Small intestine (tissue), 7 donors: ENCODE data around the gene GLDN. TPM values are rescaled to one million over a fixed set of nuclear protein-coding genes. Genes with fewer than 3 reads are reported as not detected.

Experiments
- DNase-seq, 2 donors: peaks; one replicate each; pipeline versions ENCODE4 v3.0.0 to v3.0.0-alpha.2; 2013
- FAIRE-seq: peaks from 2 replicates; lab custom pipeline; 2012; peaks lifted over from hg19 to GRCh38; lab: Jason Lieb, UNC
- H3K27ac ChIP-seq, 3 donors: one replicate each; pipeline ENCODE4 v1.5.1; 2013; ENCODE audit warnings: low read length in 2 of 3, mild to moderate bottlenecking in 2 of 3, control low read depth in 1 of 3, inconsistent platforms in 1 of 3, low read depth in 1 of 3, moderate library complexity in 1 of 3
- H3K27me3 ChIP-seq, 3 donors: one replicate each; pipeline ENCODE4 v1.6.1; 2013; ENCODE audit warnings: low read length in 3 of 3, inconsistent platforms in 1 of 3; ENCODE audit not compliant: control insufficient read depth in 3 of 3, insufficient read depth in 3 of 3
- H3K36me3 ChIP-seq, 3 donors: one replicate each; pipeline ENCODE4 v1.6.1; 2013; ENCODE audit warnings: low read length in 3 of 3, inconsistent platforms in 1 of 3, low read depth in 1 of 3, mild to moderate bottlenecking in 1 of 3, moderate library complexity in 1 of 3; ENCODE audit not compliant: control insufficient read depth in 3 of 3, insufficient read depth in 2 of 3
- H3K4me1 ChIP-seq, 3 donors: one replicate each; pipeline ENCODE4 v1.6.1; 2013; ENCODE audit warnings: low read length in 2 of 3, inconsistent platforms in 1 of 3, low read depth in 1 of 3, mild to moderate bottlenecking in 1 of 3, moderate library complexity in 1 of 3; ENCODE audit not compliant: control insufficient read depth in 3 of 3, insufficient read depth in 2 of 3
- H3K4me3 ChIP-seq, 3 donors: one replicate each; pipeline ENCODE4 v1.5.1; 2013; ENCODE audit warnings: low read length in 3 of 3, control low read depth in 1 of 3, inconsistent platforms in 1 of 3, low read depth in 1 of 3, mild to moderate bottlenecking in 1 of 3, moderate library complexity in 1 of 3
- H3K9me3 ChIP-seq, 2 donors: one replicate each; pipeline ENCODE4 v1.6.1; 2013; ENCODE audit warnings: low read depth in 1 of 2, low read length in 1 of 2; ENCODE audit not compliant: control insufficient read depth in 2 of 2, insufficient read depth in 1 of 2
- WGBS, 3 donors: extraction: QIAGEN DNeasy Blood & Tissue Kit; methylation state at CpG; one replicate each; pipeline ENCODE4 v1.1.7; 2013; 5-methylcytosine and 5-hydroxymethylcytosine counted together
- polyA plus RNA-seq, 4 donors: library from polyadenylated mRNA; stranded (reverse) in 3 of 4; unstranded in 1 of 4; fragments of 200-250 nt in 3 of 4; fragments of 120-200 nt in 1 of 4; gene quantifications; one replicate each; pipeline versions ENCODE4 v1.2.1 to v1.2.3, GENCODE V29; 2013
- donor health status: healthy with polysubstance abuse.
- donor health status: control.
- donor health status: control.
- donor health status: Bipolar disorder and iron deficiency.
- donor health status: healthy.

Gene GLDN
- polyA plus RNA-seq, 4 donors, result 0.43 to 0.87 (median 0.81) TPM; not detected in 1

- FAIRE-seq, result no peak
Measured at GRCh38 chr15:51356147-51356546, 14.7 kb downstream of the GLDN start.

DNA sequence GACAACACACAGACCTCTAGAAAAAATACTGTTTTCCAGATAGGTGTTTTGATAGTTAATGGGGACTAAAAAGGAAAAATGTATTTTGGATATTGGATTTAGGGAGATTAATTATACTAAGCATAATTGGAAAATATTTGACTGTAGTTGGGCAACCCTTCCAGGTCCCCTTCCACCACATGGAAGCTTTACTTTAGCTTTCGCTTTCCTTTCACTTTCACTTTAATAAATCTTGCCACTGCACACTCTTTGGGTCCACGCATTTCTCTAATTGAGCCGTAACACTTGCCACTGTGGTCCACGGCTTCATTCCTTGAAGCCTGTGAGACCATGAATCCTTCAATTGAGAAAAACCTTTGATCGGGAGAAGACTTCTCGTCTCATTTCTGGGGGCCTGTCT is 15.5 kb downstream of the GLDN start:
- FAIRE-seq, result no peak

More at GRCh38 chr15:51356147-51356546, 14.7 kb downstream of the GLDN start:
- WGBS, 3 donors, result 84 to 99% (median 98%) methylated on average over 5 of the region's 5 CpGs
- Histone ChIP-seq H3K9me3 (no peaks in the 10 kb centered on the region), H3K4me1 (no peaks in the 10 kb centered on the region), H3K4me3 (no peak overlapping the region), H3K27me3 (no peaks in the 10 kb centered on the region), H3K27ac (no peak overlapping the region), H3K36me3 (no peaks in the 10 kb centered on the region)
- no peak for DNase-seq

DNA sequence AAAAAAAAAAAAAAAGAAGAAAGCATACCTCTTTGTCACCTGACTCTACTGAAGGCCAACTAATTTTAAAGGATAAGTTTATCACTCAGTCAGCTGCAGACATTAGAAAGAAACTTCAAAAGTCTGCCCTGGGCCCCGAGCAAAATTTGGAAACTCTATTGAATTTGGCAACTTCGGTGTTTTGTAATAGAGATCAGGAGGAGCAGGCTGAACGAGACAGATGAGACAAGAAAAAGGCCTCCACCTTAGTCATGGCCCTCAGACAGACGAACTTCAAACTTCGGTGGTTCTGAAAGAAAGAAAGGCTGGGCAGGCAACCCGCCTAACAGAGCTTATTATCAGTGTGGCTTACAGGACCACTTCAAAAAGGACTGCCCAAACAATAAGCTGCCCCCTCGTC is 18.5 kb downstream of the GLDN start:
- no peaks in the 10 kb centered on the region for H3K36me3 ChIP-seq
- FAIRE-seq, result no peak
- H3K4me1 ChIP-seq, result no peaks in the 10 kb centered on the region
- no peak for DNase-seq
- no peaks in the 10 kb centered on the region for H3K27me3 ChIP-seq
- WGBS, 3 donors, result 75 to 87% (median 77%) methylated on average over 7 of the region's 7 CpGs
- H3K9me3 ChIP-seq, result no peaks in the 10 kb centered on the region
- H3K4me3 ChIP-seq, result no peak overlapping the region
- no peak overlapping the region for H3K27ac ChIP-seq

More for the DNA sequence above, 15.5 kb downstream of the GLDN start:
- Histone ChIP-seq H3K27ac (no peak overlapping the region), H3K4me1 (no peaks in the 10 kb centered on the region), H3K27me3 (no peaks in the 10 kb centered on the region), H3K4me3 (no peak overlapping the region), H3K9me3 (no peaks in the 10 kb centered on the region), H3K36me3 (no peaks in the 10 kb centered on the region)
- peak in 1 of 2 donors; percentile 8 for DNase-seq
- WGBS, 3 donors, result 85 to 91% (median 87%) methylated on average over 6 of the region's 6 CpGs

- no peaks in the 10 kb centered on the region for H3K9me3 ChIP-seq
- FAIRE-seq, result no peak
- H3K4me1 ChIP-seq, result peaks cover 0 to 3% (median 0%) of the 10 kb centered on the region in 3 donors
- DNase-seq, result no peak
- 75 to 84% (median 83%) methylated on average over 9 of the region's 9 CpGs for WGBS, 3 donors
- H3K27me3 ChIP-seq, result no peaks in the 10 kb centered on the region
- H3K4me3 ChIP-seq, result no peak overlapping the region
- H3K36me3 ChIP-seq, result no peaks in the 10 kb centered on the region
- H3K27ac ChIP-seq, result no peak overlapping the region
Measured at GRCh38 chr15:51363383-51363782, 21.9 kb downstream of the GLDN start.

DNA sequence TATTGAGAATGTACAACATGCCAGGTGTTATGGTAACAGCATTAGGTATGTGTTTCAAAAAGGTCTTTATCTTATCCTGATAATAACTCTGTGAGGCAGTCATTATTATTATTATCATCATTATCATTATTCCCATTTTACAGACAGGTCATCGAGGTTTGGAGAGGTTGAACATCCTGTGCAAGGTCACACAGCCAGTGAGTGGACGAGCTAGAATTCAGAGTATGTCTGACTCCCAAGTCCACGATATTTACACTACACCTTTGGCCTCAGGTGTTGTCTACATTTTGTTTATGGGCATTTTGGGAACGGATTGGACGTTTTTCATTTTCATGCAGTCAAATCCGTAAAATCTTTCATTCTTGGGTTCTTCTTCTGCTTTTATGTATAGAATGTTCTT is 24.0 kb downstream of the GLDN start:
- Histone ChIP-seq H3K4me3 (no peak overlapping the region), H3K4me1 (peaks cover 0 to 3% (median 0%) of the 10 kb centered on the region in 3 donors), H3K27me3 (no peaks in the 10 kb centered on the region), H3K9me3 (no peaks in the 10 kb centered on the region), H3K36me3 (no peaks in the 10 kb centered on the region), H3K27ac (no peak overlapping the region)
- DNase-seq (no peak), FAIRE-seq (no peak)
- WGBS, 3 donors, result 79 to 89% (median 88%) methylated on average over 6 of the region's 6 CpGs

DNA sequence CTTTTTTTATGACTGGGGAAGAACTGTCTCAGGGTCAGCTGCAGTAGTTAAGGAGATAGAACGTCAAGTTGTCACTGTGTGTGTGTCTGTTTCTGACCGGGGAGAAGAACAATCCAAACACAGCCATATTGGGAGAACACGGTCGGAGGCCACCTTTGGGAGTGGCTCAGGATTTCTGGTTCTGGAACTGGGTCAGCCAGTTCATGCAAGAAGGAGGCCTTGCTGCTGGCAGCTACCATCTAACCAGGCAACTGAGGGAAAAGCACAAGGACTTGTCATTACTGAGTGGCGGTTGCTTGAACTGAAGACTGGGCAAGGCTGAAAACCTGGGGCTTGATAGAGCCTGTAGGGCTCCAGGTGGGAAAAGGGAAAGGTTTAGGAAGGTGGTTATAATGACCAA is 24.6 kb downstream of the GLDN start:
- DNase-seq (no peak), FAIRE-seq (no peak)
- Histone ChIP-seq H3K9me3 (no peaks in the 10 kb centered on the region), H3K36me3 (no peaks in the 10 kb centered on the region), H3K27me3 (no peaks in the 10 kb centered on the region), H3K4me1 (peaks cover 0 to 3% (median 0%) of the 10 kb centered on the region in 3 donors), H3K4me3 (no peak overlapping the region), H3K27ac (no peak overlapping the region)
- WGBS, 3 donors, result 73 to 86% (median 81%) methylated on average over 5 of the region's 5 CpGs

DNA sequence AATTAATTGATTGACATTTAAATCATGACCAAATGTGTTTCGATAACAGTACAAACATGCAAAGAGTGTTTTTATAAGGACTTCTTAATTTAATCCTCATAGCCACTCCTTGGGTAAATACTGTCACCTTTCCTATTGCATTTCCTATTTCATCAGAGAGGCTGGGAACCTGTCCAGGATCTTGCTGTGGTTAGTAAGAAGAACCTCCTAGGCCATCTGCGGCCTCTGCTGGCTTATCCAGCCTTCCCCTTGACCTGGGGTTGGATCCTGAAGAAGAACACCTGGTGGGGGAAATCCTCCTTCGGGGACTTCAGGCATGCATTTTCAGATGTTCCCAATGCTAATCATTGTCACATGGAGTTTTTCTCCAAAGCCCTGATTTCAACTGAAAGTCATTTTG is 25.5 kb downstream of the GLDN start:
- FAIRE-seq, result no peak
- Histone ChIP-seq H3K4me3 (no peak overlapping the region), H3K27me3 (no peaks in the 10 kb centered on the region), H3K4me1 (peaks cover 0 to 3% (median 0%) of the 10 kb centered on the region in 3 donors), H3K36me3 (no peaks in the 10 kb centered on the region), H3K9me3 (no peaks in the 10 kb centered on the region), H3K27ac (no peak overlapping the region)
- DNase-seq, result peak in 1 of 2 donors; percentile 47
- WGBS, 3 donors, result 22 to 53% (median 38%) methylated on average over 3 of the region's 3 CpGs

DNA sequence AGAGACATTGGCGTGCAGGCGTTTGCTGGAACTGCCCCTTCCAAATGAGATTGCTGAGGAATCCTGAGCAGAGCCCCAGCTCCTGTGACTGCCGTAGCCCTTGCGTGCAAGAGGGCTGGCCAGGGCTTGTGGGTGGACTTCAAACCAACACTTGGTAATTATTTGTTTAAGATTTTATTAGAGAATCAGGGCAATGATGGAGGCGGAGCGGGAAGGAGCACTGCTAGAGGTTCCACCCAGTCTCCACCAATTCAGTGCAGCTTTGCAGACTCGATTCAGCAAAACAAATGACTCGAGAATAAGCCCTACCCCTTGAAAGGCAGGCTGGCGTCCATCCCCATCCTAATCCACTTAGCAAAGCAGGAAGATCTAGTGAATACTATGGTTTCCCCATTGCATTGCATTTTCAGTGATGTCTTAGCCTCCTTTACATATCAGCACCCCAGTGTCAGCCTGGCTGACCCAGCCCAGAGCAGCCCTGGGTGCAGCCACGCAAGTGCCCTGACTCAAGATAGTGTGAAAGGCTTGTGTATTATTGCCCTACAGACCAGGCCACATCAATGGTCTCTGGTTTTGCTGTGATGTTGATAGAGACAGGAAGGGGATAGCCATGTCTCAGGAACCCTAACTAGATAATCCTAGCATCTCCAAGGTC is 26.0 kb downstream of the GLDN start:
- FAIRE-seq, result no peak
- H3K9me3 ChIP-seq, result no peaks in the 10 kb centered on the region
- 36 to 57% (median 50%) methylated on average over 10 of the region's 10 CpGs for WGBS, 3 donors
- peaks cover 0 to 3% (median 0%) of the 10 kb centered on the region in 3 donors for H3K4me1 ChIP-seq
- DNase-seq, result peak; percentile 17 to 23
- no peaks in the 10 kb centered on the region for H3K36me3 ChIP-seq
- no peaks in the 10 kb centered on the region for H3K27me3 ChIP-seq
- no peak overlapping the region for H3K4me3 ChIP-seq
- no peak overlapping the region for H3K27ac ChIP-seq

DNA sequence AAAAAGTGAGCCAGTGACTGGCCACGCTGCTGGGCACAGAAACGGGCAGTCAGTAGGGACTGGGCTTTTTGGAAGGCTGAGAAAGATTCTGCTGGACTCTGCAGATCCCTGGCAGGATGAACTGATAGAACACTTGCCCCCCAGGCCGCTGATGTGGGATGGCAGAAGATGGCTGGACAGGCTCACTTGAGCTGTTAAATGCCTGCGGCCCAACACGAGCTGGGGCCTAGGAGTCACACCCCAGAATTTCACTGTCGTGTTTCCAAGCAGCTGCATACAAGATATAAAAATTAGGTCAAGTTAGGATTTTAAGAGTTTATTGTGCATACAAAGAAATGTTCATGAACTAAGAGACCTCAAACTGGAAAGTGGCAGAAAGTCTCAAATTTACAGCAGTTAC is 26.9 kb downstream of the GLDN start:
- peaks cover 0 to 3% (median 0%) of the 10 kb centered on the region in 3 donors for H3K4me1 ChIP-seq
- WGBS, 3 donors, result 76 to 84% (median 76%) methylated on average over 6 of the region's 6 CpGs
- H3K4me3 ChIP-seq, result no peak overlapping the region
- DNase-seq (no peak), FAIRE-seq (no peak)
- H3K27me3 ChIP-seq, result no peaks in the 10 kb centered on the region
- no peaks in the 10 kb centered on the region for H3K9me3 ChIP-seq
- H3K36me3 ChIP-seq, result no peaks in the 10 kb centered on the region
- H3K27ac ChIP-seq, result no peak overlapping the region
